Measurements from ENCODE around the gene ACAD11.

- no peak for TF ChIP-seq POLR2A (IDR thresholded peaks at IDR 0.05)
- TF ChIP-seq CTCF (IDR thresholded peaks at IDR 0.05): no peak
These were observed 105.8 kb downstream of the ACAD11 start for GRCh38 chr3:132553826-132554225.
